ENCODE data around the gene PKP4. TPM values are rescaled to one million over a fixed set of nuclear protein-coding genes. Genes with fewer than 3 reads are reported as not detected.

The PKP4 gene
- polyA plus RNA-seq, 1 experiment, result 47.0 TPM

DNA sequence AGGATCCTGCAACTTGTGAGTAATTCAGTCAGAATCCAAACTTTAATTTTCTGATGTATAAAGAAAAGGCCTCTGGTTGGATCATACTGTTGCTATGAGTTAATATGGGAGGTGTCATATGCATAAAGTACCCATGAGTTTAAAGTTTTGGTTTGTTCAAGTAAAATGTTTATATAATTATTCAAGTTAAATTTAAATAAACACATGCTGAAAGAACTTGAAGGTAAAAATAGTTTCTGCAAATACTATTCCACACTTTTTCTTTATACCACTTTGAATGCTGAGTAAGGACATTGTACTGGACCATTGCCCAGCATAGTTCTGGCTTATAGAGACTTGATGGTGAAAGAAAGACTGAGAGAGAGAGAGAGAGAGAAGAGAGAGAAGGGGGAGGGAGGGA is 30.7 kb downstream of the PKP4 start:
- ChIA-PET POLR2A (no interaction called here), CTCF (interaction anchor here (1.3 kb wide), 1 partner anchor 9 kb away, joined by 4 read pairs; no protein-coding TSS in a partner anchor)
- H3K36me3 ChIP-seq (ENCODE audit: control insufficient read depth, insufficient read depth, low read length), result no peaks in the 10 kb centered on the region
- TF ChIP-seq, protein P1, sequence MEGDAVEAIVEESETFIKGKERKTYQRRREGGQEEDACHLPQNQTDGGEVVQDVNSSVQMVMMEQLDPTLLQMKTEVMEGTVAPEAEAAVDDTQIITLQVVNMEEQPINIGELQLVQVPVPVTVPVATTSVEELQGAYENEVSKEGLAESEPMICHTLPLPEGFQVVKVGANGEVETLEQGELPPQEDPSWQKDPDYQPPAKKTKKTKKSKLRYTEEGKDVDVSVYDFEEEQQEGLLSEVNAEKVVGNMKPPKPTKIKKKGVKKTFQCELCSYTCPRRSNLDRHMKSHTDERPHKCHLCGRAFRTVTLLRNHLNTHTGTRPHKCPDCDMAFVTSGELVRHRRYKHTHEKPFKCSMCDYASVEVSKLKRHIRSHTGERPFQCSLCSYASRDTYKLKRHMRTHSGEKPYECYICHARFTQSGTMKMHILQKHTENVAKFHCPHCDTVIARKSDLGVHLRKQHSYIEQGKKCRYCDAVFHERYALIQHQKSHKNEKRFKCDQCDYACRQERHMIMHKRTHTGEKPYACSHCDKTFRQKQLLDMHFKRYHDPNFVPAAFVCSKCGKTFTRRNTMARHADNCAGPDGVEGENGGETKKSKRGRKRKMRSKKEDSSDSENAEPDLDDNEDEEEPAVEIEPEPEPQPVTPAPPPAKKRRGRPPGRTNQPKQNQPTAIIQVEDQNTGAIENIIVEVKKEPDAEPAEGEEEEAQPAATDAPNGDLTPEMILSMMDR (IDR thresholded peaks at IDR 0.05; ENCODE audit: insufficient read depth, low read depth, low read length), result no peak
- H3K27me3 ChIP-seq (ENCODE audit: control insufficient read depth, insufficient read depth, low read length), result no peaks in the 10 kb centered on the region
- no peak for DNase-seq (ENCODE audit: low read depth)
- no peak overlapping the region for H3K4me3 ChIP-seq (ENCODE audit: low read depth, low read length)

DNA sequence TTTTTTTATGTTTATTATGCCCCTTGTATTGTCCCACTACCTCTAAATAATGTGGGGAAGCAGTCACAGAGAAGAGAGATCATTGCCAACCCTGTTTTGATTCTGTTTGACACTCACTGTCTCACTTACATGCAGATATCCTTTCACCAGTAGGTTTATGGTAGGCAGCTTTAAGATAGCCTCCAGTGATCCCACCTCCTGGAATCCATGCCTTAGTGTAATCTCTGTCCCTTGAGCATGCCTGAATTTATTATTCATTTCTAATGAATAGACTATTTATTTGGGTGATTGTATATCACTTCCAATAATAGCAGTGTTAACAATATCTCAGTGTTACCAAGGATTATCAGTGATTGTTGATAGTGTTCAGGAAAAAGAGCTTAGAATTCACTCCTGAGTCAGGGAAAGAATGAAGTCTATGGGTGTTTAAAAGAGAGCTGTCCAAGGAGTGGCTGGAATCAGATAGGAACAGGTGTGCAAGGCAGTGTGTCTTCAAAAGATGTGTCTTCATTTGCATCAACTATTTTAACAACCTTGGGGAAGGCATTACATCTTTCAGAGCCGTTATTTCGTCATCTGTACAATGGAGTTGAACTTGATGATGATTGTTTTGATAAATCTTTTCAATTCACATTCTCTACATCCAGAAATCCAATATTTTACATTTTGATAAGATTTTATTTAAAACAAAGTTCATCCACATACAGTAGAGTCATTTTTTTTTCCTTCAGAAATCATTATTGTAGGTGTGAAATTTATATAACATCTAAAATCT is 31.9 kb downstream of the PKP4 start:
- Histone ChIP-seq H3K36me3 (ENCODE audit: control insufficient read depth, insufficient read depth, low read length) (no peaks in the 10 kb centered on the region), H3K4me3 (ENCODE audit: low read depth, low read length) (no peak overlapping the region), H3K27me3 (ENCODE audit: control insufficient read depth, insufficient read depth, low read length) (no peaks in the 10 kb centered on the region)
- CTCF ChIA-PET, result interaction anchor here (1.1 to 1.3 kb wide), 2 partner anchors 8 to 11 kb away, joined by 4 read pairs; no protein-coding TSS in a partner anchor
- DNase-seq (ENCODE audit: low read depth), result no peak
- POLR2A ChIA-PET, result interaction anchor here (0.6 kb wide), 1 partner anchor 286 kb away, joined by 3 read pairs; no protein-coding TSS in a partner anchor
- TF ChIP-seq, protein P1 (IDR thresholded peaks at IDR 0.05; ENCODE audit: insufficient read depth, low read depth, low read length), result no peak

DNA sequence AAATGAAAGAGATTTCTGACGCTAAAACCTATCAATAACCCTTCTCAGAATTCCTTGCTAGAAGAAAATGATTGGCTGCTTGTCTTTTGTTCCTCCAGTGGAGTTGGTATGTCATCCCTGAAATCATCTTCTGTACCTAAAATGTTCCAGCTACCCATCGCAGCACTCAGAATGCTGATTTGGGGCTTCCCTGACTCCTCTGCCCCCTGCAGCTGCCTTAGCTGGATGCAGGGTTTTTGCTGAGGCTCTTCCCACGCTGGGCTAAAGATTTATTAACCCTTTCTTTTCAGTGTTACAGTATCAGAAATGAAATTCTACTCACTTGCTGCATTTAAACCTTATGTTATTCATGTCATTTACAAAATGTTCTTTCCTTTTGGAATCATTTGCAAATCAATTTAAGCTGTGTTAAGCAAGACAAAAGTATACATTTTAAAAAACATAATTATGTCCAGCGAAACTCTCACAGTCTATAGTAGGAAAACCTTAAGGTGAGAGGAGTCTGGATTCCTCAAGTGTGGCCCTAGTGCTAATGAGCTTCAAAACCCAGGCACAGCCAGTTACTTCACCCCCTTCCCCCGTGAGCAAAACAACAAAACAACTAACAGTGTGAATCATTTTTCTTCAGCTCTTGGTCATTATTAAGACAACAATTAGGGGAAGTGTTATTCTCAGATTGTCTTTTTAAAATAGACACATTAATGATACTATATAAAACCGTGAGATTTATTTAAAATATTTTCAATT is 32.8 kb downstream of the PKP4 start:
- POLR2A ChIA-PET, result interaction anchor here (0.5 to 0.6 kb wide), 2 partner anchors 8 to 20 kb away, joined by 3 to 5 read pairs; no protein-coding TSS in a partner anchor
- H3K36me3 ChIP-seq (ENCODE audit: control insufficient read depth, insufficient read depth, low read length), result no peaks in the 10 kb centered on the region
- TF ChIP-seq, protein P1 (IDR thresholded peaks at IDR 0.05; ENCODE audit: insufficient read depth, low read depth, low read length), result no peak
- no peak for DNase-seq (ENCODE audit: low read depth)
- H3K4me3 ChIP-seq (ENCODE audit: low read depth, low read length), result no peak overlapping the region
- CTCF ChIA-PET, result interaction anchor here (1.0 kb wide), 1 partner anchor 31 kb away, joined by 4 read pairs; no protein-coding TSS in a partner anchor
- H3K27me3 ChIP-seq (ENCODE audit: control insufficient read depth, insufficient read depth, low read length), result no peaks in the 10 kb centered on the region

DNA sequence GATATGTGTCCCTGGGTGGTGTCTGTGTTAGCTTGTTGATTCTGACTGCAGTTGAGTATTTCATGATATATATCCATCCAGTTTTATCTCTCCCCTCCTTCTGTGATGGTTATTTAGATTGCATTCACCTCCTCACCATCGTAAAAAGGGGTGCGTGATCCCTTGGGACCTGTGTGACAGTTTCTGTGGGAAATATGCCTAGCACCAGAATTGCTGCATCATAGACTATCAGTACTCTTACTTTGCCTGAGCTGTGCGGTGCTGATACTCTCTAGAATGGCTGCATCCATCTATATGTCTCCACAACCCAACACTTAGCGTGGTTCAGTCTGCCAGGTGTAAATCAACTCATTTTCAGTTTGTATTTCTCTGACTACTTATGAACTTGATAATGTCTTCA is 34.3 kb downstream of the PKP4 start:
- TF ChIP-seq, protein P1 (IDR thresholded peaks at IDR 0.05; ENCODE audit: insufficient read depth, low read depth, low read length), result no peak
- DNase-seq (ENCODE audit: low read depth), result no peak
- CTCF ChIA-PET, result no interaction called here

DNA sequence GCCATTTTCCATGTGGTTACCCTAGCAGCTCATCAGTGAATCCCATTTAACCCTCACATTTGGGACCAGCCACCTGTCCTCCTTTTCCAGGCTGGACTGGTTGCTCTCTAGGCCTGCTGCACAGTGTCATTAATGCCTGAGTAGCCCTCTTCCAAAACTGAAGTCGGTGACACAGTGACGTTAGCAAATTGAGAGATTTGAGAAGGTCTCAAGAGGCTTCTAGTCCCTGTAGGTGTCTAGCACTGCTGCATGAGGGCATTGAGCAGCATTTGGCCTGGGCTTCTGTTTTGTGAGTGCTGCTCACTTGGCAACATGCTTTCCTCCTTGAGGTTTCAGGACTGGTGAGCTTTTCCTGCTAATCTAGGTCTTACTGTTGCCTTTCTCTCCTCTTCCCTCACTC is 36.7 kb downstream of the PKP4 start:
- DNase-seq (ENCODE audit: low read depth), result no peak
- no peaks in the 10 kb centered on the region for H3K36me3 ChIP-seq (ENCODE audit: control insufficient read depth, insufficient read depth, low read length)
- TF ChIP-seq, protein P1 (IDR thresholded peaks at IDR 0.05; ENCODE audit: insufficient read depth, low read depth, low read length), result no peak
- POLR2A ChIA-PET, result no interaction called here
- CTCF ChIA-PET, result no interaction called here
- no peak overlapping the region for H3K4me3 ChIP-seq (ENCODE audit: low read depth, low read length)
- no peaks in the 10 kb centered on the region for H3K27me3 ChIP-seq (ENCODE audit: control insufficient read depth, insufficient read depth, low read length)

More for the DNA sequence above, 34.3 kb downstream of the PKP4 start:
- POLR2A ChIA-PET, result no interaction called here
- Histone ChIP-seq H3K27me3 (ENCODE audit: control insufficient read depth, insufficient read depth, low read length) (no peaks in the 10 kb centered on the region), H3K36me3 (ENCODE audit: control insufficient read depth, insufficient read depth, low read length) (no peaks in the 10 kb centered on the region), H3K4me3 (ENCODE audit: low read depth, low read length) (no peak overlapping the region)

Data from BJ (cell line).